H1 (cell line): Measurements from ENCODE around the gene CUZD1. TPM values are rescaled to one million over a fixed set of nuclear protein-coding genes. Genes with fewer than 3 reads are reported as not detected.

Experiments
- CTCF ChIA-PET: fragments of 300-600 bp; sonication (Branson Sonifier 250); formaldehyde crosslinking; loops from one replicate; lab custom pipeline; 2021; ENCODE audit not compliant: partially characterized antibody; lab: Charles Lee
- POLR2A ChIA-PET: fragments of 300-600 bp; sonication (Branson Sonifier 250); formaldehyde crosslinking; loops from one replicate; lab custom pipeline; 2021; ENCODE audit warnings: inconsistent platforms; ENCODE audit not compliant: partially characterized antibody; lab: Charles Lee
- DNase-seq, 2 experiments: peaks; one replicate each; pipeline versions ENCODE4 v3.0.0 to v3.0.0-alpha.2; 2010 to 2022; ENCODE audit warnings: low spot score in 2 of 2, low read depth in 1 of 2, mixed read lengths in 1 of 2
- FAIRE-seq: peaks from 2 replicates; lab custom pipeline; 2011; peaks lifted over from hg19 to GRCh38; lab: Jason Lieb, UNC
- H2AFZ ChIP-seq: 2 replicates; pipeline ENCODE4 v1.8.1; 2012; ENCODE audit warnings: low read length, inconsistent platforms
- H2AK5ac ChIP-seq: 2 replicates; pipeline ENCODE4 v1.6.1; 2013; ENCODE audit warnings: low read depth, low read length
- H2BK120ac ChIP-seq: replicated peaks from 2 replicates; pipeline ENCODE3; 2013; ENCODE audit warnings: low read depth, low read length, inconsistent platforms
- H2BK12ac ChIP-seq: 2 replicates; pipeline ENCODE4 v1.6.1; 2013; ENCODE audit warnings: low read depth, low read length
- H2BK15ac ChIP-seq: 2 replicates; pipeline ENCODE4 v1.6.1; 2013; ENCODE audit warnings: low read length
- H2BK20ac ChIP-seq: 2 replicates; pipeline ENCODE4 v1.6.1; 2013; ENCODE audit warnings: low read length
- H2BK5ac ChIP-seq: 2 replicates; pipeline ENCODE4 v1.6.1; 2013; ENCODE audit warnings: low read depth, low read length
- H3K14ac ChIP-seq: 2 replicates; pipeline ENCODE4 v1.6.1; 2013; ENCODE audit warnings: inconsistent platforms; ENCODE audit not compliant: insufficient read length
- H3K18ac ChIP-seq: 2 replicates; pipeline ENCODE4 v1.6.1; 2013; ENCODE audit warnings: low read length; ENCODE audit errors: extremely low read depth
- H3K23ac ChIP-seq: 2 replicates; pipeline ENCODE4 v1.6.1; 2013; ENCODE audit warnings: inconsistent platforms; ENCODE audit not compliant: insufficient read length
- H3K23me2 ChIP-seq: 2 replicates; pipeline ENCODE4 v1.6.1; 2013; ENCODE audit warnings: low read depth, low read length
- H3K27ac ChIP-seq: 2 replicates; pipeline ENCODE4 v1.6.1; 2011; ENCODE audit warnings: low read depth, low read length, inconsistent platforms
- H3K27me3 ChIP-seq, 4 experiments: replicated peaks in 1 of 4; 1 replicate in 1 of 4; 2 replicates in 3 of 4; pipeline versions ENCODE4 v1.6.1 to v1.8.1; 2011 to 2013; ENCODE audit warnings: low read length in 3 of 4, mild to moderate bottlenecking in 3 of 4, inconsistent platforms in 2 of 4, mixed read lengths in 2 of 4, moderate library complexity in 1 of 4; ENCODE audit not compliant: control insufficient read depth in 3 of 4, insufficient read depth in 3 of 4; ENCODE audit errors: extremely low read depth in 1 of 4
- H3K36me3 ChIP-seq, 4 experiments: 2 replicates each; pipeline versions ENCODE4 v1.6.1 to v1.8.1; 2011 to 2013; ENCODE audit warnings: mild to moderate bottlenecking in 4 of 4, low read length in 3 of 4, moderate library complexity in 2 of 4, control low read depth in 1 of 4, inconsistent platforms in 1 of 4; ENCODE audit not compliant: insufficient read depth in 4 of 4, control insufficient read depth in 2 of 4
- H3K4ac ChIP-seq: replicated peaks from 2 replicates; pipeline ENCODE3; 2013; ENCODE audit warnings: low read length, low read depth, mixed read lengths, inconsistent platforms; ENCODE audit not compliant: insufficient read length
- H3K4me1 ChIP-seq, 4 experiments: replicated peaks in 1 of 4; 1 replicate in 1 of 4; 2 replicates in 3 of 4; pipeline versions ENCODE4 v1.6.1 to v1.8.1; 2011 to 2013; ENCODE audit warnings: low read length in 3 of 4, inconsistent platforms in 2 of 4, mixed read lengths in 1 of 4; ENCODE audit not compliant: insufficient read depth in 4 of 4, control insufficient read depth in 3 of 4
- H3K4me2 ChIP-seq, 2 experiments: 2 replicates each; pipeline versions ENCODE4 v1.6.1 to v1.8.1; 2011 to 2013; ENCODE audit warnings: low read depth in 2 of 2, low read length in 2 of 2, control low read depth in 1 of 2, inconsistent platforms in 1 of 2, mild to moderate bottlenecking in 1 of 2; ENCODE audit not compliant: insufficient read depth in 1 of 2
- H3K4me3 ChIP-seq, 4 experiments: fragments of 200-600, 300-600 bp in 1 of 4; sonication (generic), shearing (Covaris generic), sonication (Bioruptor Twin) in 1 of 4; 2 replicates each; pipeline versions ENCODE4 v1.5.1 to v1.8.1; 2011 to 2016; ENCODE audit warnings: low read length in 4 of 4, low read depth in 3 of 4, control low read depth in 2 of 4, inconsistent platforms in 2 of 4, mild to moderate bottlenecking in 2 of 4, mixed read lengths in 1 of 4, moderate library complexity in 1 of 4; ENCODE audit not compliant: insufficient read depth in 2 of 4; ENCODE audit errors: extremely low read depth in 1 of 4
- H3K56ac ChIP-seq: replicated peaks from 2 replicates; pipeline ENCODE3; 2013; ENCODE audit warnings: low read depth, mild to moderate bottlenecking, mixed read lengths, low read length, inconsistent platforms; ENCODE audit not compliant: insufficient read length
- H3K79me1 ChIP-seq: 2 replicates; pipeline ENCODE4 v1.6.1; 2013; ENCODE audit warnings: low read depth, low read length, control low read depth
- H3K79me2 ChIP-seq, 2 experiments: 2 replicates each; pipeline versions ENCODE4 v1.6.1 to v1.8.1; 2012 to 2013; ENCODE audit warnings: low read length in 2 of 2, mild to moderate bottlenecking in 2 of 2, inconsistent platforms in 1 of 2; ENCODE audit not compliant: insufficient read depth in 2 of 2, control insufficient read depth in 1 of 2
- H3K9ac ChIP-seq, 4 experiments: replicated peaks in 1 of 4; 1 replicate in 1 of 4; 2 replicates in 3 of 4; pipeline versions ENCODE4 v1.6.1 to v1.8.1; 2011 to 2013; ENCODE audit warnings: low read depth in 3 of 4, low read length in 3 of 4, control low read depth in 2 of 4, mild to moderate bottlenecking in 2 of 4, moderate library complexity in 2 of 4, inconsistent platforms in 1 of 4; ENCODE audit errors: extremely low read depth in 1 of 4
- H3K9me3 ChIP-seq, 2 experiments: 2 replicates each; pipeline versions ENCODE4 v1.6.1 to v1.8.1; 2012 to 2013; ENCODE audit warnings: mild to moderate bottlenecking in 2 of 2, moderate library complexity in 2 of 2, control low read depth in 1 of 2, inconsistent platforms in 1 of 2, low read depth in 1 of 2, low read length in 1 of 2, mixed read lengths in 1 of 2; ENCODE audit not compliant: insufficient read depth in 2 of 2
- H4K20me1 ChIP-seq, 2 experiments: replicated peaks in 1 of 2; 2 replicates each; pipeline versions ENCODE3 to v1.8.1; 2011 to 2013; ENCODE audit warnings: inconsistent platforms in 2 of 2, low read length in 2 of 2, mild to moderate bottlenecking in 1 of 2; ENCODE audit not compliant: insufficient read depth in 2 of 2, control insufficient read depth in 1 of 2
- H4K5ac ChIP-seq: 2 replicates; pipeline ENCODE4 v1.6.1; 2013; ENCODE audit warnings: low read length, low read depth, mixed read lengths, inconsistent platforms; ENCODE audit not compliant: insufficient read length
- H4K8ac ChIP-seq: 2 replicates; pipeline ENCODE4 v1.8.0; 2013; ENCODE audit warnings: mild to moderate bottlenecking, moderate library complexity, low read length, inconsistent platforms; ENCODE audit not compliant: insufficient read depth; ENCODE audit errors: extremely low read depth
- H4K91ac ChIP-seq: replicated peaks from 2 replicates; pipeline ENCODE3; 2013; ENCODE audit warnings: low read length, mixed read lengths, inconsistent platforms; ENCODE audit not compliant: insufficient read length
- BACH1 ChIP-seq: IDR thresholded peaks from 2 replicates; pipeline ENCODE4 v1.6.1; 2012; ENCODE audit warnings: low read length, improper control_type of control experiment
- POU5F1 ChIP-seq: IDR thresholded peaks from 2 replicates; pipeline ENCODE4 v1.6.1; 2011; ENCODE audit warnings: low read depth, mild to moderate bottlenecking, low read length, moderate library complexity
- RXRA ChIP-seq: IDR thresholded peaks from 2 replicates; pipeline ENCODE4 v1.6.1; 2011; ENCODE audit warnings: low read depth, mild to moderate bottlenecking, low read length, moderate library complexity; ENCODE audit not compliant: insufficient read depth
- TAF7 ChIP-seq: optimal IDR thresholded peaks from 2 replicates; pipeline ENCODE3; 2011; ENCODE audit warnings: low read depth, mild to moderate bottlenecking, inconsistent platforms, low read length, moderate library complexity, borderline replicate concordance
- TCF12 ChIP-seq: IDR thresholded peaks from 2 replicates; pipeline ENCODE4 v1.6.1; 2011; ENCODE audit warnings: low read depth, mild to moderate bottlenecking, low read length
- YY1 ChIP-seq: IDR thresholded peaks from 2 replicates; pipeline ENCODE4 v1.6.1; 2011; ENCODE audit warnings: low read depth, mild to moderate bottlenecking, low read length
- ZNF274 ChIP-seq: IDR thresholded peaks from 2 replicates; pipeline ENCODE4 v1.7.0; 2012; ENCODE audit warnings: low read length, borderline replicate concordance; ENCODE audit errors: extremely low read depth
- WGBS, 2 experiments: shearing (Covaris generic) in 1 of 2; methylation state at CpG; one replicate each; pipeline versions ENCODE4 v1.1.6 to v1.1.7; 2013 to 2015; ENCODE audit warnings: low lambda C conversion rate in 2 of 2, mixed read lengths in 2 of 2, inconsistent platforms in 1 of 2, low coverage in 1 of 2, missing lambda C conversion rate in 1 of 2; ENCODE audit not compliant: insufficient replicate concordance in 2 of 2, insufficient coverage in 1 of 2, insufficient read length in 1 of 2; ENCODE audit errors: extremely low coverage in 1 of 2, missing lambda C conversion rate in 1 of 2; 5-methylcytosine and 5-hydroxymethylcytosine counted together
- polyA plus RNA-seq, 7 experiments: library from polyadenylated mRNA; depleted of rRNA in 3 of 7; stranded (reverse) in 5 of 7; unstranded in 2 of 7; fragments of >200 nt in 5 of 7; fragments of 200-250 nt in 2 of 7; gene quantifications; 1 replicate in 5 of 7; 2 replicates in 1 of 7; 4 replicates in 1 of 7; pipeline versions ENCODE4 v1.2.1 to v1.2.3, GENCODE V29; 2011 to 2013; ENCODE audit warnings: missing spikeins in 2 of 7, mixed read lengths in 2 of 7
- total RNA-seq: library from RNA; stranded (reverse); fragmentation: NEBNext Ultra II Directional; extraction: Animal tissue kit (Norgen Biotek cat#: 25700); gene quantifications from 2 replicates; pipeline ENCODE4 v1.2.1, GENCODE V29; 2021

The CUZD1 gene
- total and polyA plus RNA-seq, 2 of the 8 experiments (the other 6 are each of a cell fraction or from before 2014, with no cell fraction given), result 11.9 to 30.0 TPM

GRCh38 chr10:122847782-122848604, 2.3 kb upstream of the CUZD1 start:
- peak overlapping the region; percentile 90 for H2BK12ac ChIP-seq
- no peak overlapping the region for H3K14ac ChIP-seq
- 0 out of 2 replicates have a peak overlapping the region, but pooled peaks have one; percentile 24 for H2BK15ac ChIP-seq
- peaks cover 0 to 11% (median 6%) of the 10 kb centered on the region in 4 experiments; a peak in 4 of 7 replicates for H3K4me1 ChIP-seq
- H2BK5ac ChIP-seq, result peak overlapping the region; percentile 52; the same call in 1 of the 2 replicates
- no peak overlapping the region for H3K4me3 ChIP-seq
- H2BK120ac ChIP-seq, result no peak overlapping the region
- DNase-seq (no peak), FAIRE-seq (no peak)
- H3K23me2 ChIP-seq, result no peaks in the 10 kb centered on the region
- no peak overlapping the region for H3K56ac ChIP-seq
- H4K20me1 ChIP-seq, result no peaks in the 10 kb centered on the region
- no peaks in the 10 kb centered on the region for H3K79me1 ChIP-seq
- H3K23ac ChIP-seq, result no peak overlapping the region
- H3K27me3 ChIP-seq, result no peaks in the 10 kb centered on the region
- H3K9ac ChIP-seq, result no peak overlapping the region
- H3K18ac ChIP-seq, result peak overlapping the region; percentile 44; the same call in 1 of the 2 replicates
- no peak overlapping the region for H2AK5ac ChIP-seq
- CTCF ChIA-PET, result interaction anchor here (0.5 kb wide), 1 partner anchor 153 kb away, joined by 3 read pairs; no protein-coding TSS in a partner anchor
- H3K4me2 ChIP-seq, result no peak overlapping the region
- no peak overlapping the region for H4K5ac ChIP-seq
- no peak overlapping the region for H3K4ac ChIP-seq
- no peak overlapping the region for H2AFZ ChIP-seq
- no peak overlapping the region for H4K8ac ChIP-seq
- H4K91ac ChIP-seq, result no peak overlapping the region
- TF ChIP-seq BACH1 (no peak), YY1 (no peak), TAF7 (no peak), ZNF274 (no peak), RXRA (no peak), POU5F1 (no peak), TCF12 (no peak)
- TF ChIP-seq, all 59 proteins: peak for 0
- Histone ChIP-seq H3K79me2 (no peaks in the 10 kb centered on the region), H2BK20ac (peak overlapping the region; percentile 86), H3K27ac (0 out of 2 replicates have a peak overlapping the region, but pooled peaks have one; percentile 23), H3K36me3 (peaks cover 0 to 9% (median 0%) of the 10 kb centered on the region in 4 experiments; a peak in 3 of 8 replicates), H3K9me3 (peaks cover 3 to 7% of the 10 kb centered on the region in 2 experiments; a peak in 3 of 4 replicates)
- 85% methylated on average over 12 of the region's 12 CpGs; no CpG with 5 or more reads in 1 of the 2 experiments for WGBS, 2 experiments
- POLR2A ChIA-PET, result interaction anchor here (1.1 to 2.4 kb wide), 3 partner anchors 8 to 28 kb away, joined by 3 to 12 read pairs (median 3); no protein-coding TSS in a partner anchor
